GM12872 (cell line): ENCODE data around the gene FGFRL1.

Experiments
- TF ChIP-seq, protein P1 (sequence below): IDR thresholded peaks from 3 replicates; pipeline ENCODE4 v1.5.1; 2011; ENCODE audit warnings: low read depth, mild to moderate bottlenecking, low read length, moderate library complexity; ENCODE audit not compliant: insufficient read depth

The FGFRL1 gene

GRCh38 chr4:1041936-1042330 is 30.5 kb downstream of the FGFRL1 start:
- TF ChIP-seq, protein P1, sequence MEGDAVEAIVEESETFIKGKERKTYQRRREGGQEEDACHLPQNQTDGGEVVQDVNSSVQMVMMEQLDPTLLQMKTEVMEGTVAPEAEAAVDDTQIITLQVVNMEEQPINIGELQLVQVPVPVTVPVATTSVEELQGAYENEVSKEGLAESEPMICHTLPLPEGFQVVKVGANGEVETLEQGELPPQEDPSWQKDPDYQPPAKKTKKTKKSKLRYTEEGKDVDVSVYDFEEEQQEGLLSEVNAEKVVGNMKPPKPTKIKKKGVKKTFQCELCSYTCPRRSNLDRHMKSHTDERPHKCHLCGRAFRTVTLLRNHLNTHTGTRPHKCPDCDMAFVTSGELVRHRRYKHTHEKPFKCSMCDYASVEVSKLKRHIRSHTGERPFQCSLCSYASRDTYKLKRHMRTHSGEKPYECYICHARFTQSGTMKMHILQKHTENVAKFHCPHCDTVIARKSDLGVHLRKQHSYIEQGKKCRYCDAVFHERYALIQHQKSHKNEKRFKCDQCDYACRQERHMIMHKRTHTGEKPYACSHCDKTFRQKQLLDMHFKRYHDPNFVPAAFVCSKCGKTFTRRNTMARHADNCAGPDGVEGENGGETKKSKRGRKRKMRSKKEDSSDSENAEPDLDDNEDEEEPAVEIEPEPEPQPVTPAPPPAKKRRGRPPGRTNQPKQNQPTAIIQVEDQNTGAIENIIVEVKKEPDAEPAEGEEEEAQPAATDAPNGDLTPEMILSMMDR = no peak

- TF ChIP-seq, protein P1 = no peak
Measured at GRCh38 chr4:1042352-1043055, 31.1 kb downstream of the FGFRL1 start.

GRCh38 chr4:1043162-1043561 is 31.7 kb downstream of the FGFRL1 start:
- TF ChIP-seq, protein P1 = no peak

- TF ChIP-seq, protein P1 = no peak
Measured at GRCh38 chr4:1043651-1044468, 32.4 kb downstream of the FGFRL1 start.

GRCh38 chr4:1044469-1045192 is 33.2 kb downstream of the FGFRL1 start:
- TF ChIP-seq, protein P1 = no peak

DNA sequence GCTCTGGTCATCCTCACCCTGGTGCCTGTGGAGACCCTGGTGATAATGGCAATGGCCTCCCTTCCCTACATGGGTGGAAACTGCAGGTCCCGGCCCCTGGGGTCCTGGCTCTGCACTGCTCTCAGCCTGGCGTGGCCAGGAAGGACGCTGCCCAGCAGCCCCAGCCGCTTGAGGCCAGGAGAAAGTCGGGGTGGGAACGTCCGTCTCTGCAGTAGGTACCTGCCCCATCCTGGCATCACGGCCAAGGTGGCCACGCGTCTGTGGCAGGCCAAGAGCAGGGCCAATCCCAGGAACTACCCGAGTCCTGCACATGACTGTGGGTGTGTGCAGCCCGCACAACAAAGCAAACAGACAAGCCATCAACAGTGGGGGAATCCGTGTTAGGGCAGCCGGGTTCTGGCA is 33.8 kb downstream of the FGFRL1 start:
- TF ChIP-seq, protein P1 = no peak

- TF ChIP-seq, protein P1 = no peak
Measured at GRCh38 chr4:1045595-1046201, 34.3 kb downstream of the FGFRL1 start.
